ENCODE results near the gene BORCS6. TPM values are rescaled to one million over a fixed set of nuclear protein-coding genes. Genes with fewer than 3 reads are reported as not detected.

The BORCS6 gene
- total and polyA plus RNA-seq, 9 of the 15 experiments (the other 6 are each of a cell fraction or from before 2014, with no cell fraction given) = 0.01 to 7.4 (median 2.3) TPM

- TF ChIP-seq, protein P1, sequence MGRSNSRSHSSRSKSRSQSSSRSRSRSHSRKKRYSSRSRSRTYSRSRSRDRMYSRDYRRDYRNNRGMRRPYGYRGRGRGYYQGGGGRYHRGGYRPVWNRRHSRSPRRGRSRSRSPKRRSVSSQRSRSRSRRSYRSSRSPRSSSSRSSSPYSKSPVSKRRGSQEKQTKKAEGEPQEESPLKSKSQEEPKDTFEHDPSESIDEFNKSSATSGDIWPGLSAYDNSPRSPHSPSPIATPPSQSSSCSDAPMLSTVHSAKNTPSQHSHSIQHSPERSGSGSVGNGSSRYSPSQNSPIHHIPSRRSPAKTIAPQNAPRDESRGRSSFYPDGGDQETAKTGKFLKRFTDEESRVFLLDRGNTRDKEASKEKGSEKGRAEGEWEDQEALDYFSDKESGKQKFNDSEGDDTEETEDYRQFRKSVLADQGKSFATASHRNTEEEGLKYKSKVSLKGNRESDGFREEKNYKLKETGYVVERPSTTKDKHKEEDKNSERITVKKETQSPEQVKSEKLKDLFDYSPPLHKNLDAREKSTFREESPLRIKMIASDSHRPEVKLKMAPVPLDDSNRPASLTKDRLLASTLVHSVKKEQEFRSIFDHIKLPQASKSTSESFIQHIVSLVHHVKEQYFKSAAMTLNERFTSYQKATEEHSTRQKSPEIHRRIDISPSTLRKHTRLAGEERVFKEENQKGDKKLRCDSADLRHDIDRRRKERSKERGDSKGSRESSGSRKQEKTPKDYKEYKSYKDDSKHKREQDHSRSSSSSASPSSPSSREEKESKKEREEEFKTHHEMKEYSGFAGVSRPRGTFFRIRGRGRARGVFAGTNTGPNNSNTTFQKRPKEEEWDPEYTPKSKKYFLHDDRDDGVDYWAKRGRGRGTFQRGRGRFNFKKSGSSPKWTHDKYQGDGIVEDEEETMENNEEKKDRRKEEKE (IDR thresholded peaks at IDR 0.05; ENCODE audit: borderline replicate concordance in 1 of 2, control insufficient read depth in 1 of 2, low read depth in 2 of 2, low read length in 1 of 2) = peak in 1 of 2 experiments; percentile 52; a peak in 1 of 4 replicates
- TF ChIP-seq, protein P2, sequence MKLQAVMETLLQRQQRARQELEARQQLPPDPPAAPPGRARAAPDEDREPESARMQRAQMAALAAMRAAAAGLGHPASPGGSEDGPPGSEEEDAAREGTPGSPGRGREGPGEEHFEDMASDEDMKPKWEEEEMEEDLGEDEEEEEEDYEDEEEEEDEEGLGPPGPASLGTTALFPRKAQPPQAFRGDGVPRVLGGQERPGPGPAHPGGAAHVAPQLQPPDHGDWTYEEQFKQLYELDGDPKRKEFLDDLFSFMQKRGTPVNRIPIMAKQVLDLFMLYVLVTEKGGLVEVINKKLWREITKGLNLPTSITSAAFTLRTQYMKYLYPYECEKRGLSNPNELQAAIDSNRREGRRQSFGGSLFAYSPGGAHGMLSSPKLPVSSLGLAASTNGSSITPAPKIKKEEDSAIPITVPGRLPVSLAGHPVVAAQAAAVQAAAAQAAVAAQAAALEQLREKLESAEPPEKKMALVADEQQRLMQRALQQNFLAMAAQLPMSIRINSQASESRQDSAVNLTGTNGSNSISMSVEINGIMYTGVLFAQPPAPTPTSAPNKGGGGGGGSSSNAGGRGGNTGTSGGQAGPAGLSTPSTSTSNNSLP (IDR thresholded peaks at IDR 0.05; ENCODE audit: borderline replicate concordance, low read depth, low read length) = peak; percentile 75; the same call in 1 of the 2 replicates
- TF ChIP-seq SMAD1 (IDR thresholded peaks at IDR 0.05; ENCODE audit: low read depth, low read length, partially characterized antibody) (no peak), SRSF9 (IDR thresholded peaks at IDR 0.05; ENCODE audit: borderline replicate concordance, low read depth, low read length) (no peak), NBN (IDR thresholded peaks at IDR 0.05; ENCODE audit: low read depth) (0 out of 2 replicates have a peak, but pooled peaks have one; percentile 25), GTF2E2 (tag; IDR thresholded peaks at IDR 0.05) (0 out of 2 replicates have a peak, but pooled peaks have one; percentile 4), RB1 (IDR thresholded peaks at IDR 0.05; ENCODE audit: low read depth) (no peak), CEBPB (tag; IDR thresholded peaks at IDR 0.05) (peak; percentile 88), RHOXF2B (CRISPR knock-in tag; conservative IDR thresholded peaks at IDR 0.05) (no peak), RFX7 (CRISPR knock-in tag; IDR thresholded peaks at IDR 0.05) (no peak), ZBTB34 (CRISPR knock-in tag; IDR thresholded peaks at IDR 0.05) (no peak), FUS (optimal IDR thresholded peaks at IDR 0.05; ENCODE audit: low read depth, low read length) (no peak), CSDE1 (IDR thresholded peaks at IDR 0.05) (peak in 1 of 2 experiments; percentile 51; a peak in 1 of 4 replicates), ZNF707 (CRISPR knock-in tag; conservative IDR thresholded peaks at IDR 0.05) (no peak), BRD9 (IDR thresholded peaks at IDR 0.05; ENCODE audit: low read depth, partially characterized antibody) (peak; percentile 74), POLR2G (IDR thresholded peaks at IDR 0.05; ENCODE audit: low read depth, low read length) (peak; percentile 30; the same call in 1 of the 2 replicates), STAT5A (IDR thresholded peaks at IDR 0.05; ENCODE audit: borderline replicate concordance, low read length) (peak; percentile 10; the same call in 1 of the 2 replicates), TRIM24 (IDR thresholded peaks at IDR 0.05) (no peak), CXXC5 (CRISPR knock-in tag; IDR thresholded peaks at IDR 0.05) (no peak; the same call in 1 of the 2 replicates)
- TF ChIP-seq, protein P3, sequence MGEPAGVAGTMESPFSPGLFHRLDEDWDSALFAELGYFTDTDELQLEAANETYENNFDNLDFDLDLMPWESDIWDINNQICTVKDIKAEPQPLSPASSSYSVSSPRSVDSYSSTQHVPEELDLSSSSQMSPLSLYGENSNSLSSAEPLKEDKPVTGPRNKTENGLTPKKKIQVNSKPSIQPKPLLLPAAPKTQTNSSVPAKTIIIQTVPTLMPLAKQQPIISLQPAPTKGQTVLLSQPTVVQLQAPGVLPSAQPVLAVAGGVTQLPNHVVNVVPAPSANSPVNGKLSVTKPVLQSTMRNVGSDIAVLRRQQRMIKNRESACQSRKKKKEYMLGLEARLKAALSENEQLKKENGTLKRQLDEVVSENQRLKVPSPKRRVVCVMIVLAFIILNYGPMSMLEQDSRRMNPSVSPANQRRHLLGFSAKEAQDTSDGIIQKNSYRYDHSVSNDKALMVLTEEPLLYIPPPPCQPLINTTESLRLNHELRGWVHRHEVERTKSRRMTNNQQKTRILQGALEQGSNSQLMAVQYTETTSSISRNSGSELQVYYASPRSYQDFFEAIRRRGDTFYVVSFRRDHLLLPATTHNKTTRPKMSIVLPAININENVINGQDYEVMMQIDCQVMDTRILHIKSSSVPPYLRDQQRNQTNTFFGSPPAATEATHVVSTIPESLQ (CRISPR knock-in tag; IDR thresholded peaks at IDR 0.05) = no peak
Observed at GRCh38 chr17:8225813-8226535, 36.0 kb upstream of the BORCS6 start (continued).
